Measurements from ENCODE around the gene MOB3A.

Gene MOB3A

DNA sequence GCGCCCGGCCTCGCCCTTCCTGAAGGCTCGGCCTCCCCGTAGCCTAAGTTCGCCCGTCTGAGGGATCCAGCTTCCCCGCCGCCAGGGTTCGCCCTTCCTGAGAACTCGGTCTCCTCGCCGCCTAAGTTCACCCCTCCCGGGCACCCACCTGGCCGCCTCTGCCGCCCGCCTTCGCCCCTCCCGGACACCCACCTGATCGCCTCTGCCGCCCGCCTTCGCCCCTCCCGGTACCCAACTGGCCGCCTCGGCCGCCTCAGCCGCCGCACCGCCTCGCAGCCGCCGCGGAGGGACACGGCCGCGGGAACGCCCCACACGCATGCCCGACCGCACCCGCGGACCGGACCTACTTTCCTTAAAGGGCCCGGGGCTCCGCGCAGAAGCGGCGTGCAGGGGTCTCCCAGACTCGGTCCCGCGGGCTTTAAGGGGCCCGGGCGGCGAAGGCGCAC is at the start of gene MOB3A:
Gene MOB3A, minus strand, starts transcription at position 293 of the 446 bp plus-strand sequence. CDS start 17,766 bp downstream, outside the sequence.
- peak within 1 kb of the TSS; percentile 92 for H3K9ac ChIP-seq (ENCODE audit: low read length)
- DNase-seq (ENCODE audit: low read depth): peak; percentile 94
- H3K27me3 ChIP-seq (replicated peaks; ENCODE audit: control insufficient read depth, insufficient read depth, low read length): no peaks in the 10 kb centered on the region
- H3K9me3 ChIP-seq (ENCODE audit: control insufficient read depth, low read length): no peaks in the 10 kb centered on the region
- H3K4me3 ChIP-seq (ENCODE audit: low read length): peak within 1 kb of the TSS; percentile 91
- H3K36me3 ChIP-seq (ENCODE audit: control insufficient read depth, insufficient read depth, low read length, severe bottlenecking): peaks cover 16% of the 10 kb centered on the region
- H3K4me1 ChIP-seq (ENCODE audit: control insufficient read depth, insufficient read depth, low read length): peaks cover 26% of the 10 kb centered on the region

DNA sequence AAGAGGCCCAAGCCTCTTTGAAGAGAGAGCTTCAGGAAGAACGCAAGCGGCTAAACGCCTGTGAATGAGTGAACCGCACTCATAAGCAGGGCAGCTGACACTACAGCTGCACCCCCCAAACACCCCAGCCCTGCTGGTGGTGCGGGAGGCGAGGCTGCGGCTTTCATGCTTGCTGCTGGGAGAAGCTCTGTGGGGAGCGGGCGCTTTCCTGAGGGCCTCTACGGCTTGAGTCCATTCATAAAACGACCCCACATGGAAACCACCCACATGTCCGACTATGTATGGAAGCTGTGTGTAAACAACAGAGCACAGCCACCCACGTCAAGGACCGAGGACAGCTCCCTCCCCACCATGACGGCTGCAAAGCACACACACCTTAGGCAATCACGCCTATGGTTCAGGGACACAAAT is 49.7 kb upstream of the MOB3A start:
- no peaks in the 10 kb centered on the region for H3K9me3 ChIP-seq (ENCODE audit: control insufficient read depth, low read length)
- no peak overlapping the region for H3K9ac ChIP-seq (ENCODE audit: low read length)
- H3K36me3 ChIP-seq (ENCODE audit: control insufficient read depth, insufficient read depth, low read length, severe bottlenecking): peaks cover 7% of the 10 kb centered on the region
- peaks cover 26% of the 10 kb centered on the region for H3K4me1 ChIP-seq (ENCODE audit: control insufficient read depth, insufficient read depth, low read length)
- no peak overlapping the region for H3K4me3 ChIP-seq (ENCODE audit: low read length)
- no peaks in the 10 kb centered on the region for H3K27me3 ChIP-seq (replicated peaks; ENCODE audit: control insufficient read depth, insufficient read depth, low read length)
- DNase-seq (ENCODE audit: low read depth): no peak

DNA sequence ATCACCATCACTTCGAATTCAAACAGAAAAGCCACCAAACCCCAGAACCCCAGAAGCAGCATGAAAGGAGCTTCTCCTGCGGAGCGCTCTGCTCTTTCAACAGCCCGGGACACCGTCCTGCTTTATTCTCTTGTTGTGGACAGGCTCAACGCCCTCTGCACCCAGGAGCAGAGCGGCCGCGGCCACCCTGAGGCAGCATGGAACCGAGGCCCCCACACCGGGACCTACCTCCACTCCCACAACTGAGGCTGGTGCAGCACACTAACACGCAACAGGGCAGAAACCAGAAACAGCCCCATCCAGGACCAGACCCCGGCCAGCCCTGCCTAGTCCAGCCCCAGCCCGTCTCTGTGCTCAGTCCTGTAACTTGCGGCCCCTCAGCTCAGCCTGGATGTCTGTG is 48.1 kb upstream of the MOB3A start:
- DNase-seq (ENCODE audit: low read depth): no peak
- H3K4me1 ChIP-seq (ENCODE audit: control insufficient read depth, insufficient read depth, low read length): peaks cover 12% of the 10 kb centered on the region
- no peaks in the 10 kb centered on the region for H3K27me3 ChIP-seq (replicated peaks; ENCODE audit: control insufficient read depth, insufficient read depth, low read length)
- peaks cover 10% of the 10 kb centered on the region for H3K36me3 ChIP-seq (ENCODE audit: control insufficient read depth, insufficient read depth, low read length, severe bottlenecking)
- H3K4me3 ChIP-seq (ENCODE audit: low read length): no peak overlapping the region
- no peaks in the 10 kb centered on the region for H3K9me3 ChIP-seq (ENCODE audit: control insufficient read depth, low read length)
- no peak overlapping the region for H3K9ac ChIP-seq (ENCODE audit: low read length)

DNA sequence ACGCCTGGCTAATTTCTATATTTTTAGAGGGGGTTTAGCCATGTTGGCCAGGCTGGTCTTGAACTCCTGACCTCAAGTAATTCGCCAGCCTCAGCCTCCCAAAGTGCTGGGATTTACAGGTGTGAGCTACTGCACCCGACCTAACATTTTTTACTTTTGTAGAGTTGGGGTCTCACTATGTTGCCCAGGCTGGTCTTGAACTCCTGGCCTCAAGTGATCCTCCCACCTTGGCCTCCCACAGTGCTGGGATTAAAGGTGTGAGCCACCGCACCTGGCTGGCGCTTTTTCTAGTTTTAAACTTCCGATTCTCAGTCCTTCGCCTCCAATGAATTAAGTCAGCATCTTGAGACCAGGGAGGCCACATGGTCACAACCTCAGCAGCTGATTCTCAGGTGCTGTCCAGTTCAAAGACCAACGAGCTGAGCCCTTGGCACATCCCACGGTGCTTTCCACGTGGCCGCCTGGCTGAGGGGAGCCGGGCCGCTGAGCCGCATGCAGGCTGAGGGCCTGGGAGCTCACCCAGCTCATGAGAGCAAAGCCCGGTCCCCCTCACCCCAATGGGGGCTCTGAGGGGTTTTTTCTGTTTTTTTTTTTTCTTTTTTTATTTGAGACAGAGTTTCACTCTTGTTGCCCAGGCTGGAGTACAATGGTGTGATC is 46.2 kb upstream of the MOB3A start:
- H3K4me3 ChIP-seq (ENCODE audit: low read length): no peak overlapping the region

DNA sequence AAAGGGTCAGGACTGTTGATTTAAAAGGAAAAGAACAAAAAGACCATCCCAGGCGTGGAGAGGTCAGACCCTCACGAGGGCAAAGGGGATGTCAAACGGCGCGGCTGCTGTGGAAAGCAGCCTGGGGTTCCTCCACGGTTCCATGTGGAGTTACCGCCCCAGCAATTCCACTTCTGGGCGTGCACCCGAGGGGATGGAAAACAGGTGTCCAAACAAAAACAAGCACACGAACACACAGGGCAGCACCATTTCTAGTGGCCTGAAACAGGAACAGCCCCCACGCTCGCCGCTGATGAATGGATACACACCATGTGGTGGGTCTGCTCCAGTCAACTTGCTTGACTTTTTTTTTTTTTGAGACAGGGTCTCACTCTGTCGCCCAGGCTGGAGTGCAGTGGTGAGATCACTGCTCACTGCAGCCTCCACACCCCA is 44.0 kb upstream of the MOB3A start:
- Histone ChIP-seq H3K36me3 (ENCODE audit: control insufficient read depth, insufficient read depth, low read length, severe bottlenecking) (peaks cover 36% of the 10 kb centered on the region), H3K9ac (ENCODE audit: low read length) (no peak overlapping the region)

More for the DNA sequence above, 46.2 kb upstream of the MOB3A start:
- Histone ChIP-seq H3K36me3 (ENCODE audit: control insufficient read depth, insufficient read depth, low read length, severe bottlenecking) (peaks cover 22% of the 10 kb centered on the region), H3K9ac (ENCODE audit: low read length) (no peak overlapping the region), H3K4me1 (ENCODE audit: control insufficient read depth, insufficient read depth, low read length) (peaks cover 4% of the 10 kb centered on the region), H3K9me3 (ENCODE audit: control insufficient read depth, low read length) (no peaks in the 10 kb centered on the region), H3K27me3 (replicated peaks; ENCODE audit: control insufficient read depth, insufficient read depth, low read length) (no peaks in the 10 kb centered on the region)
- DNase-seq (ENCODE audit: low read depth): no peak

DNA sequence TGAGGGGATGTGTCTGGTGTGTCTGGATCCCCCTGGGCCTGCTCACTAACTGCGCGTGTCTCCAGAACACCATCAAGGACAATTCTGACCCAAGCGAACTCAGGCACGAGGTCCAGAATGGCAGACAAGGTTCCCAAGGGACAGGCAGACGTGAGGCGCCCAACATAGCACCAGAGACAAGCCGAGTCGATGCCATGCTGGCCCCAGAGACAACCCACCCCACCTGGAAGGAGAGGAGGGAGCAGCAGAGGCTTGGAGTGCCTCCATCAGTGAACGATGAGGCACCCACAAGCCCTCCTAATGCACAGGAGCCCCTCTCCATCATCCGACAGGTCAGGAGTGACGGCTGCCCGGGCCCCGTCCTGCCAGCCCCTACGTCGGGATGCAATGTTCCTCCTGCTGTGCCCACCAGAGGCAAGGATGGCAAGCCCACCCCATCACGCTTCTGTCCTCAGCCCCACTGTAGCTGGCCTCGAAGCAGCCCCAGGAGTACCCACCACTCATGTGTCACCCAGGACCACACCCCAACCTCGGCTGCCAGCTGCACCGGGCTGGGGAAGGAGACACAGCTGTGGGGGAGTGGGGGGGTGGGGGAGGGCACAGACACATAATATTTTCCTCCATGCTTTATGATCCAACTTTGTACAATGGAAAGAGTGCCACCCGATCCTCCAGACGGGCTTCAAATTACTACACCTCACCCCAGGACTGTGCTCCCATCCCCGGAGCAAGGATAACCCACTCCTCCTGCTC is 43.4 kb upstream of the MOB3A start:
- Histone ChIP-seq H3K36me3 (ENCODE audit: control insufficient read depth, insufficient read depth, low read length, severe bottlenecking) (peaks cover 32% of the 10 kb centered on the region), H3K4me1 (ENCODE audit: control insufficient read depth, insufficient read depth, low read length) (no peaks in the 10 kb centered on the region), H3K9ac (ENCODE audit: low read length) (no peak overlapping the region), H3K9me3 (ENCODE audit: control insufficient read depth, low read length) (no peaks in the 10 kb centered on the region), H3K4me3 (ENCODE audit: low read length) (no peak overlapping the region), H3K27me3 (replicated peaks; ENCODE audit: control insufficient read depth, insufficient read depth, low read length) (no peaks in the 10 kb centered on the region)
- no peak for DNase-seq (ENCODE audit: low read depth)

More for the DNA sequence above, 44.0 kb upstream of the MOB3A start:
- DNase-seq (ENCODE audit: low read depth): no peak
- no peaks in the 10 kb centered on the region for H3K4me1 ChIP-seq (ENCODE audit: control insufficient read depth, insufficient read depth, low read length)
- no peaks in the 10 kb centered on the region for H3K9me3 ChIP-seq (ENCODE audit: control insufficient read depth, low read length)
- no peaks in the 10 kb centered on the region for H3K27me3 ChIP-seq (replicated peaks; ENCODE audit: control insufficient read depth, insufficient read depth, low read length)
- no peak overlapping the region for H3K4me3 ChIP-seq (ENCODE audit: low read length)

DNA sequence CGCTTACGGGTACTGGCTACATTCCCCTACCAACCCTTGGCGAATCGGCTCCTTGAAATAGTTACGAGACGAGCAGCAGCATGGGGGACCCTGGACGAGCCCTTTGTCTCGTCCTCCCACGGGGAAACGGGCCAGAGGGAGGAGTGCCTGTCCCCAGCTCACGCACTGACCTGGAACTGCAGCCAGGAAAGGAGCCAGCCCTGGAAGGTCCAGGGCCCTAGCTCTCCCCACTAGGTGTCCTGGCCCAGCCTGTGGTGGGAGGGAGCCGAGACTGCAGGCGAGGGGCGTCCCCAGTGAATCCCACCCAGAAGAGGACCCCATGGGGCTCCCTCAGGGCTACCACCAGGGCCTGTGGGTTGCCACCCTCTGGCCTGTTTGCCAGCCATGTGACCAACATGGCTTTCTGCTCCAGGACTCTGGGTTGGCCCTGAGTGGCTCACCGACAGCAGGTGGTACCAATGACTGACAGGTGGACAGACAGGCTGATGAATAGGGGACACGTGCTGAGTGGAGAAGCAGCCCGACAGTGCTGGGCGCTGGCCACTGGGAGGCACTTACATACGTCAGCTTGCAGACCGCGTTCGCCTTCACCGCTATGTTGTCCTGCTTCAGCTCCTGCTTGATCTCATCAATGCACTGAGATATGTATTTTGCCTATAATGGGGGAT is 42.1 kb upstream of the MOB3A start:
- Histone ChIP-seq H3K36me3 (ENCODE audit: control insufficient read depth, insufficient read depth, low read length, severe bottlenecking) (peaks cover 32% of the 10 kb centered on the region), H3K9ac (ENCODE audit: low read length) (no peak overlapping the region), H3K4me3 (ENCODE audit: low read length) (no peak overlapping the region), H3K9me3 (ENCODE audit: control insufficient read depth, low read length) (no peaks in the 10 kb centered on the region), H3K4me1 (ENCODE audit: control insufficient read depth, insufficient read depth, low read length) (peaks cover 4% of the 10 kb centered on the region), H3K27me3 (replicated peaks; ENCODE audit: control insufficient read depth, insufficient read depth, low read length) (no peaks in the 10 kb centered on the region)
- DNase-seq (ENCODE audit: low read depth): no peak

DNA sequence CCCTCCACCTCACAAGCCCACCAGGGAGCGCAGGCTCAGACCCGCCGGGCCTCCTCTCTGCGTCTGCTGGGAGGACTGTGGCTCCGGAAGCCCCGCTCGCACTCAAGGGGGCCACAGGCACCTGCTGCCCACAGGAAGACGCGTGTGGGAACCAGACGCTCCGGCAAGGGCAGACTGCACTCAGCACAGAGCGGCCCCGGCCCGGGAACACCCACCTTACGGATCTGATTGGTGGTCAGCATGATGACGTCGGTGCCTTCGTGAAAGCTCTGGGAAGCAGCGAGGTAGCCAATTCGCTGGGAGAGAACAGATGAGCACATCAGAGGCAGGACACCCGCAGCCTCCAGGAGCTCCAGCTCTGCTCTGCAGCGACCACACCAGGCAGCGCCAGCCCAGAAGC is 40.7 kb upstream of the MOB3A start:
- Histone ChIP-seq H3K36me3 (ENCODE audit: control insufficient read depth, insufficient read depth, low read length, severe bottlenecking) (peaks cover 40% of the 10 kb centered on the region), H3K4me3 (ENCODE audit: low read length) (no peak overlapping the region), H3K4me1 (ENCODE audit: control insufficient read depth, insufficient read depth, low read length) (peaks cover 17% of the 10 kb centered on the region), H3K9ac (ENCODE audit: low read length) (no peak overlapping the region), H3K9me3 (ENCODE audit: control insufficient read depth, low read length) (no peaks in the 10 kb centered on the region), H3K27me3 (replicated peaks; ENCODE audit: control insufficient read depth, insufficient read depth, low read length) (no peaks in the 10 kb centered on the region)
- no peak for DNase-seq (ENCODE audit: low read depth)

DNA sequence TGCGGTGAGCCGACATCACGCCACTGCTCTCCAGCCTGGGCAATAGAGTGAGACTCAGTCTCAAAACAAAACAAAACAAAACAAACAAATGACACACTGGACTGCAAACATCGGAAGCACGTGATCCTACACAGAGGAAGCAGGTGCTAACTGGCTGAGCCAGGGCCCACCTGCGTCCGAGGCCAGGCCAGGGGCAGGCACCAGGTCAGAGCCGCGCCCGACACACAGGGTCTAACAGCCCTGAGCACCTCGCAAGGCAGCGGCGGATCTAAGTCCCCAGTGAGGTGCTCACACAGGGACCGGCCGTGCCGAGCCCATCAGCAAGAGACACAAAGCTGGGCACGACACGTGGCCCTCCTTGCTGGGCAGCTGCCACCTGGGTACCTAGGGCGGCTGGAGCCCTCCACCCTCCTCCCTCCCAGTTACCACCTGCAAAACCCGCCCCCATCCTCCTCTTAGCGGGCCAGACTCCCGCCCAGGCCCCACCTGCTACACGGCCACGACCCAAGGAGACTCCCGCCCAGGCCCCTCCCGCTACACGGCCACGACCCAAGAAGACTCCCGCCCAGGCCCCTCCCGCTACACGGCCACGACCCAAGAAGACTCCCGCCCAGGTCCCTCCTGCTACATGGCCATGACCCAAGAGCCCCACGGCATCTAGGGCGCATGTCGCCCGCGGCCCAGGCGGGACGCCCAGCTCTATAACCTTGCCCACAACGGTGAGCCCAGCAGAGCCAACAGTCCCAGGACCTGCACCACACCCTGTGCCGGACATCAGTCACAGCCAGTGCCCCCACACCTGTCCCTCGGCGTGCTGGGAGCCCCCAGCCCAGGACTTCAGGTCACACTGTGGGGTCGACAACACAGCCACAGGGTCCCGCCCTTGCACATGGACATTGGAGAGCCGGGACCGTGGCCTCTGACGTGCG is 39.6 kb upstream of the MOB3A start:
- H3K36me3 ChIP-seq (ENCODE audit: control insufficient read depth, insufficient read depth, low read length, severe bottlenecking): peaks cover 48% of the 10 kb centered on the region
- no peak for DNase-seq (ENCODE audit: low read depth)

DNA sequence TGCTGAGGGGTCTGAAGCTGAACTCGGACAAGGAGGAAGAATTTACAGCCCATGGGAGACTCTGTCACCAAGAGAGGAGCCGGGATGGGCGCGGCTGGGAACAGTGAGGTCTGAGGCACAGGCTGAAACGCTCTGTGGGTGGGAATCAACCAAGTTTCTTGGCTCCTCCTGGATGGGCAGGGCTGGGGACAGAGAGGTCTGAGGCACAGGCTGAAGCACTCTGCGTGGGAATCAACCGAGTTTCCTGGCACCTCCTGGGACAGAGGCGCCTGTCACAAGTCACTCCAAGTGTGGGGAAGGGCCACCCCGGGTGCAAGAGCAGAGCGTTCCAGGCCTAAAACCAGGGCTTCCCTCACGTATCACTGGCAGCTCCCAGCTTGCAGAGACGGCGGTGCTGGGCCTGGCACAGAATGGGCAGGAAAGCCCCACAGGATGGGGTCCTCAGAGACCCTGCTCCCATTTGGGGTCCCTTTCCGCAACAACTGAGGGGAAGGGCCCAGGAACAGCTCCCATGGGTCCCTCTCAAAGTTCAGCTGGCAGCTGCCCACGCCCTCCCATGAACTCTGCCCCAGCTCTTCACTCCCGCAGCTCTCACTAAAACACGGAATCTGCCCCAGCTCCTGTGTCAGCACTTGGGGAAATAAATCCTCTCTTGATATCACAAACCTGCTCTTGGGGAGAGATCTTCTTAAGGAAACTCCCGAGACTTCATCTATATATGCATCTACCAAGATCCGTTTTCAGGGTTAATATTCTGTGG is 36.8 kb upstream of the MOB3A start:
- peak overlapping the region; percentile 64 for H3K9ac ChIP-seq (ENCODE audit: low read length)
- H3K36me3 ChIP-seq (ENCODE audit: control insufficient read depth, insufficient read depth, low read length, severe bottlenecking): peaks cover 57% of the 10 kb centered on the region
- H3K4me3 ChIP-seq (ENCODE audit: low read length): peak overlapping the region; percentile 49
- H3K27me3 ChIP-seq (replicated peaks; ENCODE audit: control insufficient read depth, insufficient read depth, low read length): no peaks in the 10 kb centered on the region
- H3K9me3 ChIP-seq (ENCODE audit: control insufficient read depth, low read length): no peaks in the 10 kb centered on the region
- DNase-seq (ENCODE audit: low read depth): no peak
- peaks cover 18% of the 10 kb centered on the region for H3K4me1 ChIP-seq (ENCODE audit: control insufficient read depth, insufficient read depth, low read length)

More for the DNA sequence above, 39.6 kb upstream of the MOB3A start:
- Histone ChIP-seq H3K4me3 (ENCODE audit: low read length) (no peak overlapping the region), H3K27me3 (replicated peaks; ENCODE audit: control insufficient read depth, insufficient read depth, low read length) (no peaks in the 10 kb centered on the region), H3K9ac (ENCODE audit: low read length) (no peak overlapping the region), H3K9me3 (ENCODE audit: control insufficient read depth, low read length) (no peaks in the 10 kb centered on the region), H3K4me1 (ENCODE audit: control insufficient read depth, insufficient read depth, low read length) (peaks cover 18% of the 10 kb centered on the region)
